ENCODE data around the gene METTL2B.
"Not testable (repeated sequence)": the region's sequence is repeated elsewhere in the genome, so short reads cannot be mapped to it uniquely, and the experiment has no call there.

Gene METTL2B

DNA sequence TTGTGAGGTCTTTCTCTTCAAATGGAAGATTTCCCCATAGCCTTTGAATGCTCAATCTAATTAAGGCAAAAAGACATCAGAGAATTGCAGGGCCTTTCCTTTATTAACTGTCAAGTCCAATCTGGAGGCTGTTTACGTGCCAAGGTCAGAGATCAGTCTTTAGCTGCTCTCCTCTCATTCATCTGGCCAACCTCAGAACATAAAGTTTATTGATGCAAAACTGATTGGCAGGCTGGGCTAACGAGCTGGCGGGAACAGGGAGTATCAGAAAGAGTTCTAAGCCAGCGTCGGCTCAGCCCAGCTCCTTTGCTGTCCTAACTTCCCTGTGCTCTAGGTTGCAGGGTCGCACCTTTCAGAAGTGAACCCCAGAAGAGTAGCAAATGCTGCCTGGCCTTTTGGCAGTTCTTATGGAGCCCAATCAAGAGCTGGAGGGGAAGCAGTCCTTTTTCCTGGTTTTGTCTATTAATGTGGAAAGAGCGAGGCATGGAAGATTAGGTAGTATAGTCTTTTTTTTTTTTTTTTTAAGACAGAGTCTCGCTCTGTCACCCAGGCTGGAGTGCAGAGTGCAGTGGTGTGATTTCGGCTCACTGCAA lies 47.5 kb downstream of the METTL2B start:
- DNase-seq (ENCODE audit: low read depth in 2 of 2) = not testable (repeated sequence)

DNA sequence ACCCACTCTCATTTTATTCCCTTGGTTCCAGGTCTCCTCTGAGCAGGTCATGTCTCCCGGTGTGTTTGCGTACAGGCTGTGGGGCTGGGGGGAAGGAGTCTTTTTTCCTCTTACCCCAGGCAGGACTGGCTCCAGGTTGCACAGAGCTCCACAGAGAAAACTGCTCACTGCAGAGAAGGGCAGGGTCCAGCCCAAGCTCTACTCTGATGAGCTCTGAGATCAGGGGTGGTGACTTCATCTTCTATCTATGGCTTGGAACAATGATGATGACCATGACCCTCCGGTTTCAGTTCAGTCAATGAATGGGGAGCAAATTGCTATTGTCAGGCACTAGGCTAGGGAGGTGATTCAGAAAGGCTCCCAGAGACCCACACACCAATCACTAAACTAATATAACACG lies 49.0 kb downstream of the METTL2B start:
- not testable (repeated sequence) for DNase-seq (ENCODE audit: low read depth in 2 of 2)

DNA sequence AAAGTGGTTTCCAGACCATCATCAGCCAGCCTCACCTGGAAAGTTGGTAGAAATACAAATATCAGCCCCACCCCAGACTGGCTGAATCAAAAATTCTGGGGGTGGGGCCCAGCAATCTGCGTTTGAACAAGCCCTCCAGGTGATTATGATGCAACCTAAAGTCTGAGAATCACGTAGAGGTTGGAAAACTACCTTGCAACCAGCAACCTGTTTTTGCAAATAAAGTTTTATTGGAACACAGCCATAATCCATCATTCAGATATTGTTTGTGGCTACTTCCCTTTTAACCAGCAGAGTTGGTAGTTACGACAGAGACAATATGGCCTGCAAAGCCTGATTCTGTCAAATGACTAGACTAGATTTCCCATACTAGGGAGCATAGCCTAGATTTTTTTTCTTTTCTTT lies 49.5 kb downstream of the METTL2B start:
- not testable (repeated sequence) for DNase-seq (ENCODE audit: low read depth in 2 of 2)

DNA sequence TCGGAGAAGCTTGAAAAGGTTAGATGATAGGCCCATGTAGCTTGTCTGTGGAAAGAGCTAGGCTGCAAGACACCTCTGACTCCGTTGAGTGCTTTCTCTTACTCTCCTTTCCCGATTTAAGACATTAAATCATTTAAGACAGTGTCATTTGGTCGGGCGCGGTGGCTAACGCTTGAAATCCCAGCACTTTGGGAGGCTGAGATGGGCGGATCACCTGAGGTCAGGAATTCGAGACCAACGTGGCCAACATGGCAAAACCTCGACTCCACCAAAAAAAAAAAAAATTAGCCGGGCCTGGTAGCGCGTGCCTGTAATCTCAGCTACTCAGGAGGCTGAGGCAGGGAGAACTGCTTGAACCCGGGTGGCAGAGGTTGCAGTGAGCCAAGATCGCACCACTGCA lies 52.6 kb downstream of the METTL2B start:
- DNase-seq (ENCODE audit: low read depth in 2 of 2) = not testable (repeated sequence)

DNA sequence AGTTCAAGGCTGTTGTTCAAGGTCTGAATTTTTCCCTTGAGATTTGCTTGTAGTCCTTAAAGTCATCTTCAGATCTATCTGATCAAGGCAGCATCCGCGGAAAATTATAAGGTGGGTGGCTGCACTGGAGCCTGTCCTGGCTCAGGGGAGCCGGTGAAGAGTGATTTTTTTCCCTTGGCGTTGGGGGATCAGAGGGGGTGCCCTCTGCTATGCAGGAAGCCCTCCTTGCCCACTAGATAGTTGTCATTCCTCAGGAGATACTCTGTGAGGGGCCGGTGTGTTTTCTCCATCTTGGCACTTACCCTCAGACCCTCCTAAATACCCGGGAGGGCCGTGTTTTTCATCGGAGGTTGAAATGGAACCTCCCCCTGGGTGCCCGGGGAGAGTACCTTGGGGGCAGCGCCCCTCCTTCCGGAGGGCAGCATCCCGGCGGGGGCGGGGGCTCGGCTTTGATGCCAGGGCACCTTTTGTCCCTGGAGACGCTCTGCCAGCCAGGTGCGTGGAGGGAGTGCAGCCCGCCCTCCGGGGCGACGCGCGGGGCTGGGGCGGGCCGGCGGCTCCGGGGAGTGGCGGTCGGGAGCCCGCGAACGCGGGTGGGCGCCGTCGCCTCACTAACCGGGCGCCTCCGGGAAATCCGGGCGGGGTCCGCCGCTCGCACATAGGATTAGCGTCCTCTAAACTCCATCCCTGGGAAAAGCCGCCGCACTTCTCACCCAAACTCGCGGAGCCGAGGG lies 53.7 kb downstream of the METTL2B start:
- peak; percentile 15 to 31 for DNase-seq (ENCODE audit: low read depth in 2 of 2)

DNA sequence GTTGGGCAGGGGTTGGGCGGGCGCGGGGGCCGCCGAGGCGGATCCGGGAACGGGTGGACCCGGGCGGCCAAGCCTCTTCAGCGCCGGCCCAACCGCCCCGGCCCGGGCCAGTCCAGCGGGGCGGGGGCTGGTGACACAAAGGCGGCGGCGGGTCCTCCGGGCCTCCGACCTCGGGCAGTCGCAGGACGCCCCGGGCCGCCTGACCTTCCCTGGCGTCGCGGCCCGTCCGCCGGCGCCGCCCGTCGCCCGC lies 54.2 kb downstream of the METTL2B start:
- DNase-seq (ENCODE audit: low read depth in 2 of 2) = no peak

DNA sequence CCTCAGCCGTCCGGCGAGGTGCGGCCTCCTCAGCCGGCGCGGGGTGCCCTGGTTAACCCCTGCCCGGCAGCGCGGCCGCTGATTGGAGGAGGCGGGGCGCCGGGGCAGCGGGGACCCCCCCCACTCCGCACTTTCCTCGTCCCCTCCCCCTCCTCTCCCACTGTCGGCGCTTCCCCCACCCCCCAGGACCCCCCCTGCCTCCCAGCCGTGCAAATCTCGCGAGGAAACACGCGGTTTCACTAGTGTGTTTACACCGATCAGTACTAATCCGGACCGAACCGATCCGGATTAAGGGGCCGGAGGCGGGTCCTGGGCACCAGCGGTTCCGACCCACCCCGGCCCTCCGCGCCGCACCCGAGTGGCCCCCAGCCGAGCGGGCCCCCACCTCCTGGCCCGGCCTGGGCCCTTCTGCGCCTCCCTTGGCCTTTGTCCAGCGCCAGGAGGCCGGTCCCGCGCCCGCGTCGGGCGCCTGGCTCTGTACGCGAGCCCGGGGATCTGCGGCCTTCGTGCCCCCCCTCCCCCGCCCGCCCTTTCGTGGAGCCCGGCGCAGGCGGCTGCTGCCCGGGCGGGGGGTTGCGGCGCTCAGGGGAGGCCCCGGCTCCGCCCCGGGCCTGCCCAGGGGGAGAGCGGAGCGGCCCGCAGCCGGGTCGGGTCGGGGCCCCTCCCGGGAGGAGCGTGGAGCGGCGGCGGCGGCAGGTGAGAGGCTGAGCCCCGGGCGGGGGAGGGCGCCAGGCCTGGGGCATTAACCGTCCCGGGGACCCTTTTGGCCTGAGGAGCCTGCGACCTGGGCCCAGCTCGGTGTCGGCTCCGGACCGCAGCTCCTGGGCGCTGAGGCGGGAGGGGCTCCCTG lies 54.8 kb downstream of the METTL2B start:
- DNase-seq (ENCODE audit: low read depth in 2 of 2) = peak; percentile 66 to 79

DNA sequence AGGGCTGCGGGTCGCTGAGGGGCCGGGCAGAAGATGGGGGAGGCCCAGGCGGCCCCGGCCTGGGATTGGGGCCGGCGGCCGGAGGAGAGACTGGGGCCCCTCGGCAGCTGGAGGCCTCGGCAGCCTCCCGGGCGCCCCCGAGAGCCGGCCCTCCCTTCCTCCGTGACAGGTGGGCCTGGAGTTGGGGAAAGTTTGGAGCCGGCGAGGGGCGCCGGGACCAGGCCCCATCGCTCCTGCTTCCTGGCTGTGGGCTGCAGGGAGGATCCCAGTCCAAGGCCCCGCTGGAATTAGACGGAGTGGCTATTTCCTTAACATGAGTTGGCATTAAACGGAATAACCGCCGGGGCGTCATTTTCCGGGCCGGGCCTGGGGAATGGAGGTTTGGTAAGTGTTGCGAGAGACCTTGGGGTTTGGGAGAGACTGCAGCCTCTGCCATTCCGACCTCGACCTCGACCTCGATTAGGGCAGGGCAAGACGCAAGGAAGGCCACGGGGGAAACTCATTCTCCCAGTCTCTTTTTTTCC lies 55.5 kb downstream of the METTL2B start:
- DNase-seq (ENCODE audit: low read depth in 2 of 2) = peak in 1 of 2 donors; percentile 8

DNA sequence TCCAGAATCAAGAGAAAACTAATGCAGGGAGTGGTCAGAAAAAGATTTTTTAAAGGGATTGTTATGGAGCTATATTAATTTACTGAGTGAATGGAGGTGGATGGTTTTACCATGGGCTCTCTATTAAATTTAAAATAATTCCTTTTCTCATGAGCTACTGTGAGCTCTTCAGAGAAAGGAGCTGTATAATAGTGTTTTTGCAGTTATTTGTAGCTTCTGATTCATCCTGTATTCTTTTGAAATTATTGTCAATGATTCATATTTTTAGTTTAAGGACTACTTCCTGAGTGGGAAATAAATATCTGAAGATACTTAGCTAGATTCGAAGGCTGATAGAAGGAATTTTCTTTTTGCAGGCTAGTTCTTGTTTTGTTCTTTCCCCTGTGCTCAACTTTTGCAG lies 56.4 kb downstream of the METTL2B start:
- not testable (repeated sequence) for DNase-seq (ENCODE audit: low read depth in 2 of 2)

DNA sequence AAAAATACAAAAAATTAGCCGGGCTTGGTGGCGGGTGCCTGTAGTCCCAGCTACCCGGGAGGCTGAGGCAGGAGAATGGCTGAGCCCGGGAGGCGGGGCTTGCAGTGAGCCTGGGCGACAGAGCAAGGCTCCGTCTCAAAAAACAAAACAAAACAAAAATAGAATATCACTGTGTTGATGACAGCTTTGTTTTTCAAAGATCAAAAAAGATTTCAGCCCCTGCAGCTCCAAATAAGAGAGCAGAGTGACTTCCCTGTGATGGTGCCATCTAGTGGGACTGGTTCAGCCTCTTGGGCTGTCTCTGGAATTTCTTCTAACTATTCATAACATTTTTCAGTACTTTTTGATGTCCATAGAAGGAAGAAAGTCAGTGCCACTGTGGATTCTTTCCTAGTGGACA lies 60.9 kb downstream of the METTL2B start:
- DNase-seq (ENCODE audit: low read depth in 2 of 2) = not testable (repeated sequence)

DNA sequence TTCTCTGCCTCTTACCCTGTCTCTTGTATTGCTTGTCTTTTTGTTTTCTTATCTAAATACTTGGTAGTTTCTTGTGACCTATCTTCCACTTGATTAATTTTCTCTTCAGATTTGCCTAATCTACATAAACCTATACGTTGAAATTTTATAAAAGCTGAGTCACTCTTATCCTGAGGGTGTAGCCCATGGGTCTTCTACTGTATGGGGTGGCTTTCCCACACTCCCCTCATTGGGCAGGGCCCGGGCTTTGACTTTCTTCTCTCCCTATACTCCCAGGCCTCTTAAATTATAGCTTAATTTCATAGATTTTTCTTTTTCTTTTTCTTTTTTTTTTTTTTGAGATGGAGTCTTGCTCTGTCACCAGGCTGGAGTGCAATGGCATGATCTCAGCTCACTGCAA lies 66.0 kb downstream of the METTL2B start:
- DNase-seq (ENCODE audit: low read depth in 2 of 2) = not testable (repeated sequence)

DNA sequence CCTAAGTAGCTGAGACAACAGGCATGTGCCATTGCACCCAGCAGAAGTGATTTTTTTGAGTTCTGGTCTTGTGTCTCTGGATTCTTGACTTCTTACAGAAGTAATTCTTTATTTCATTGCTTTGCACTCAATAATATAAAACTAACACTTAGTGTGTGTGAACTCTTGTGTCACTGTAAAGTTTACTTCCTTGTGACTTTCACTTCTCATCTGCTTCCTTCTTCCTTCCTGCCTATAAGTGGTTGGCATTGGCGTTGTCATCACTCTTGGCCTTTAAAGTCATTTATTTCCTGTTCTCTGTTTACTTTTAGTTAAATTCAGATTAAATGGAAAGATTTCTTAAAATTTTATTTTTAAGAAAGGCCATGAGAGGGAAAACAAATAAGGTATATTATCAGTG lies 66.8 kb downstream of the METTL2B start:
- DNase-seq (ENCODE audit: low read depth in 2 of 2) = not testable (repeated sequence)

DNA sequence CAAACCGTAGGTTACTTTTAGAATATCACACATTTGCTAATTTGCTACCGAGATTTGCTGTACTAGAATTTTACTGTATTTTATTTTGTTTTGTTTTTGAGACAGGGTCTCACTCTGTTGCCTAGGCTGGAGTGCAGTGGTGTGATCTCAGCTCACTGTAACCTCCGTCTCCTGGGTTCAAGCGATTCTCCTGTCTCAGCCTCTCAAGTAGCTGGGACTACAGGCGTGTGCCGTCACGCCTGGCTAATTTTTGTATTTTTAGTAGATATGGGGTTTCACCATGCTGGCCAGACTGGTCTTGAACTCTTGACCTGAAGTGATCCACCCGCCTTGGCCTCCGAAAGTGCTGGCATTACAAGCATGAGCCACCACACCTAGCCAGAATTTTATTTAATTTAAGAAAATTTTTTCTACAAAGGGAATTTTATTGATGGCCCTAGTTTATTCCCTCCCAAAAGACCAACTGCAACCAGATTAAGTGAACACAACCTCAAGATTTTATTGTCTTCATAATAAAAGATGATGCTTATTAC lies 69.8 kb downstream of the METTL2B start:
- not testable (repeated sequence) for DNase-seq (ENCODE audit: low read depth in 2 of 2)

DNA sequence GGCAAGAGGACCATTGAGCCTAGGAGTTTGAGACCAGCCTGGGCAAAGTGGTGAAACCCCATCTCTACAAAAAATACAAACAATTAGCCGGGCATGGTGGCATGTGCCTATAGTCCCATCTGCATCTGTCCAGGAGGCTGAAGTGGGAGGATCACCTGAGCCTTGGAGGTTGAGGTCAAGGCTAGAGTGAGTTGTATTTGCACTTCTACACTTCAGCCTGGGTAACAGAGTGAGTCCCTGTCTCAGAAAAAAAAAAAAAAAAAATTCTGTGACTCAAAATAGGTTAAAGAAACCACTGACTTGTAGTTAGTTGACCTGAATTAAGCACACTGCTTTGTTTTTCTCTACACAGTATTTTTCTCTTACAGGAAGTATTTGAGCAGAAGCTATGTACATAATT lies 74.4 kb downstream of the METTL2B start:
- no peak for DNase-seq (ENCODE audit: low read depth in 2 of 2)

DNA sequence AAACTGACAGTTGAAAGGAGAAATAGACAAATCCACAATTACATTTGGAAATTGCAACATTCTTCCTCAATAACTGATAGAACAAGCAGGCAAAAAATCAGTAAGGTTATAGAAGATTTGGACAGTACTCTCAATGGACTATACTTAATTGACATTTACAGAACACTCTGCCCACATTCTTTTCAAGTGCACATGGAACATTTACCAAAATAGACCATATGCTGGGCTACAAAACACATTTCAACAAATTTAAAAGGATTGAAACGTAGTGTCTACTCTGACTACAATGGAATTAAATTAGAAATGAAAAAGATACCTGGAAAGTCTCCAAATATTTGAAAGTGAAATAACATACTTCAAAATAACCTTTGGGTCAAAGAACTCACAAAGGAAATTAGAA lies 77.8 kb downstream of the METTL2B start:
- DNase-seq (ENCODE audit: low read depth in 2 of 2) = not testable (repeated sequence)

All from stimulated activated CD4-positive, alpha-beta T cell treated with anti-CD3 and anti-CD28 coated beads, Interleukin-1b, Interleukin-23, amount 100 ng/mL, for 4 hours (primary cell).